HepG2 (cell line): ENCODE data around the gene PRKN.

Experiments used
- EZH2 ChIP-seq: conservative IDR thresholded peaks from 2 replicates; pipeline ENCODE4 v1.6.1; 2012; ENCODE audit warnings: mild to moderate bottlenecking, low read depth, low read length, moderate library complexity
- FOXO1 ChIP-seq: sonication (generic); formaldehyde crosslinking; IDR thresholded peaks from 2 replicates; pipeline ENCODE4 v1.4.0; 2020; ENCODE audit warnings: missing genetic modification reagents
- SP4 ChIP-seq: sonication (generic); formaldehyde crosslinking; IDR thresholded peaks from 2 replicates; pipeline ENCODE4 v1.8.1; 2023; ENCODE audit warnings: mild to moderate bottlenecking, missing genetic modification reagents
- TF ChIP-seq, protein P1 (sequence below): sonication (generic); formaldehyde crosslinking; IDR thresholded peaks from 2 replicates; pipeline ENCODE4 v1.4.0; 2020; ENCODE audit warnings: missing genetic modification reagents

DNA sequence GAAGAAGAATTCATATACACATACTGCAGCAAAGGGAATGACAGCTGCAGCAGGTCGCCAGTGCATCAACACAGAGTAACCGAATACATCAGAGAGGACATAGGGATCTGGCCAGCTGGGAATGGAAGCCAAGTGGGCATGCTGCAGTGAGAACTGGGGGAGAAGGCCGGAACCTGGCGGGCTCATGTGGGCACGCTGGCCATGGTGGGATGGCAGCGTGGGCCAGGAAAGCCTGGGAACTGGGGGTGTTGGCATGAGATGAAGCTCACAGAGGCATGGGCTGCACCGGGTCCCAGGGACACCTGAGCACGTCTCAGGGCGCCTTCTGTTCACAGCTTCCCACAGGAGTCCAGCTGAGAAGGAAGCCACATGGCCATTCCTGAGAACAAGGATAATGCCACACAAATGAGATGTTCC is 1314.2 kb downstream of the PRKN start:
- TF ChIP-seq, protein P1, sequence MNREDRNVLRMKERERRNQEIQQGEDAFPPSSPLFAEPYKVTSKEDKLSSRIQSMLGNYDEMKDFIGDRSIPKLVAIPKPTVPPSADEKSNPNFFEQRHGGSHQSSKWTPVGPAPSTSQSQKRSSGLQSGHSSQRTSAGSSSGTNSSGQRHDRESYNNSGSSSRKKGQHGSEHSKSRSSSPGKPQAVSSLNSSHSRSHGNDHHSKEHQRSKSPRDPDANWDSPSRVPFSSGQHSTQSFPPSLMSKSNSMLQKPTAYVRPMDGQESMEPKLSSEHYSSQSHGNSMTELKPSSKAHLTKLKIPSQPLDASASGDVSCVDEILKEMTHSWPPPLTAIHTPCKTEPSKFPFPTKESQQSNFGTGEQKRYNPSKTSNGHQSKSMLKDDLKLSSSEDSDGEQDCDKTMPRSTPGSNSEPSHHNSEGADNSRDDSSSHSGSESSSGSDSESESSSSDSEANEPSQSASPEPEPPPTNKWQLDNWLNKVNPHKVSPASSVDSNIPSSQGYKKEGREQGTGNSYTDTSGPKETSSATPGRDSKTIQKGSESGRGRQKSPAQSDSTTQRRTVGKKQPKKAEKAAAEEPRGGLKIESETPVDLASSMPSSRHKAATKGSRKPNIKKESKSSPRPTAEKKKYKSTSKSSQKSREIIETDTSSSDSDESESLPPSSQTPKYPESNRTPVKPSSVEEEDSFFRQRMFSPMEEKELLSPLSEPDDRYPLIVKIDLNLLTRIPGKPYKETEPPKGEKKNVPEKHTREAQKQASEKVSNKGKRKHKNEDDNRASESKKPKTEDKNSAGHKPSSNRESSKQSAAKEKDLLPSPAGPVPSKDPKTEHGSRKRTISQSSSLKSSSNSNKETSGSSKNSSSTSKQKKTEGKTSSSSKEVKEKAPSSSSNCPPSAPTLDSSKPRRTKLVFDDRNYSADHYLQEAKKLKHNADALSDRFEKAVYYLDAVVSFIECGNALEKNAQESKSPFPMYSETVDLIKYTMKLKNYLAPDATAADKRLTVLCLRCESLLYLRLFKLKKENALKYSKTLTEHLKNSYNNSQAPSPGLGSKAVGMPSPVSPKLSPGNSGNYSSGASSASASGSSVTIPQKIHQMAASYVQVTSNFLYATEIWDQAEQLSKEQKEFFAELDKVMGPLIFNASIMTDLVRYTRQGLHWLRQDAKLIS = no peak
- no peak for TF ChIP-seq EZH2
- TF ChIP-seq FOXO1 = no peak
- no peak for TF ChIP-seq SP4 (CRISPR knock-in tag)
